HCT116 (cell line): ENCODE data around the gene DFFA. TPM values are rescaled to one million over a fixed set of nuclear protein-coding genes. Genes with fewer than 3 reads are reported as not detected.
"Not testable (repeated sequence)": the region's sequence is repeated elsewhere in the genome, so short reads cannot be mapped to it uniquely, and the experiment has no call there.

Experiments used
- ATAC-seq: fragments of 200-7000 bp; cut with Tn5 transposase; 2 replicates; pipeline ENCODE4 v1.9.1; 2020; ENCODE audit warnings: mild to moderate bottlenecking, moderate library complexity
- BruUV-seq: library from RNA; stranded (reverse); fragments of 400-500 nt; replicated peaks from 2 replicates; lab custom pipeline; 2021; lab: Mats Ljungman, UMichigan
- CTCF ChIA-PET: fragments of 300-600 bp; sonication (Branson Sonifier 250); formaldehyde crosslinking; loops from one replicate; lab custom pipeline; 2021; ENCODE audit warnings: antibody characterized with exemption; lab: Charles Lee
- POLR2A ChIA-PET: fragments of 300-600, 350-600 bp; sonication (Branson Sonifier 250); formaldehyde crosslinking; loops from one replicate; lab custom pipeline; 2021; ENCODE audit warnings: antibody characterized with exemption; lab: Charles Lee
- RAD21 ChIA-PET, 2 experiments: fragments of 300-600 bp; sonication (Branson Sonifier 250); formaldehyde crosslinking; loops; one replicate each; lab custom pipeline; 2023; ENCODE audit warnings: low total read pairs in 2 of 2; ENCODE audit not compliant: uncharacterized antibody in 2 of 2, unreplicated experiment in 2 of 2, low non-redundant PET in 1 of 2; lab: Charles Lee
- DNase-seq: peaks from one replicate; pipeline ENCODE4 v3.0.0-alpha.2; 2010; ENCODE audit warnings: low read depth, low spot score
- H2AFZ ChIP-seq: fragments of 200-600 bp; shearing (Covaris generic), sonication (generic); 2 replicates; pipeline ENCODE4 v1.6.1; 2017; ENCODE audit warnings: low read depth, mixed run types, mixed read lengths, antibody characterized with exemption, low read length; ENCODE audit not compliant: poor library complexity, severe bottlenecking
- H3K27ac ChIP-seq: 2 replicates; pipeline ENCODE4 v1.5.1; 2012; ENCODE audit warnings: low read depth, low read length
- H3K27me3 ChIP-seq: fragments of 200-600 bp; sonication (generic); 2 replicates; pipeline ENCODE4 v1.6.1; 2016; ENCODE audit warnings: mixed run types, low read length, mixed read lengths; ENCODE audit not compliant: insufficient read depth
- H3K36me3 ChIP-seq, 2 experiments: fragments of 200-500 bp in 1 of 2; fragments of 200-600 bp in 1 of 2; sonication (Bioruptor generic) in 1 of 2; sonication (generic) in 1 of 2; 2 replicates each; pipeline versions ENCODE4 v1.5.1 to v1.6.1; 2014 to 2016; ENCODE audit warnings: low read length in 2 of 2, inconsistent platforms in 1 of 2, mixed read lengths in 1 of 2, mixed run types in 1 of 2; ENCODE audit not compliant: insufficient read depth in 2 of 2, control insufficient read depth in 1 of 2
- H3K4me1 ChIP-seq, 2 experiments: fragments of 200-600 bp in 1 of 2; sonication (generic) in 1 of 2; 2 replicates each; pipeline versions ENCODE4 v1.5.1 to v1.6.1; 2012 to 2017; ENCODE audit warnings: low read length in 2 of 2, inconsistent platforms in 1 of 2, mild to moderate bottlenecking in 1 of 2, mixed read lengths in 1 of 2, mixed run types in 1 of 2, moderate library complexity in 1 of 2; ENCODE audit not compliant: insufficient read depth in 2 of 2, control insufficient read depth in 1 of 2
- H3K4me2 ChIP-seq: fragments of 200-600 bp; sonication (generic); 2 replicates; pipeline ENCODE4 v1.6.1; 2017; ENCODE audit warnings: mixed run types, low read length, mixed read lengths
- H3K4me3 ChIP-seq, 2 experiments: fragments of 200-600 bp in 1 of 2; sonication (generic) in 1 of 2; replicated peaks in 1 of 2; 2 replicates each; pipeline ENCODE4 v1.5.1; 2011 to 2016; ENCODE audit warnings: low read length in 2 of 2, control low read depth in 1 of 2, low read depth in 1 of 2, mild to moderate bottlenecking in 1 of 2, mixed read lengths in 1 of 2, mixed run types in 1 of 2
- H3K79me2 ChIP-seq: fragments of 200-600 bp; sonication (generic); 2 replicates; pipeline ENCODE4 v1.6.1; 2017; ENCODE audit warnings: mild to moderate bottlenecking, mixed run types, low read length, moderate library complexity, mixed read lengths; ENCODE audit not compliant: insufficient read depth
- H3K9ac ChIP-seq: fragments of 200-600 bp; sonication (generic); 2 replicates; pipeline ENCODE4 v1.6.1; 2016; ENCODE audit warnings: low read length, mixed read lengths
- H3K9me2 ChIP-seq: fragments of 200-600 bp; sonication (generic), shearing (Covaris generic); 2 replicates; pipeline ENCODE4 v1.6.1; 2017; ENCODE audit warnings: mixed run types, mild to moderate bottlenecking, moderate library complexity; ENCODE audit not compliant: insufficient read depth
- H3K9me3 ChIP-seq, 2 experiments: fragments of 200-500 bp in 1 of 2; fragments of 200-600 bp in 1 of 2; sonication (Bioruptor generic) in 1 of 2; sonication (generic) in 1 of 2; 2 replicates each; pipeline ENCODE4 v1.6.1; 2014 to 2017; ENCODE audit warnings: low read length in 2 of 2, mixed read lengths in 2 of 2, inconsistent platforms in 1 of 2, low read depth in 1 of 2, mild to moderate bottlenecking in 1 of 2, mixed run types in 1 of 2, moderate library complexity in 1 of 2; ENCODE audit not compliant: control insufficient read depth in 1 of 2, insufficient read depth in 1 of 2
- H4K20me1 ChIP-seq: fragments of 200-600 bp; sonication (generic), shearing (Covaris generic); 2 replicates; pipeline ENCODE4 v1.6.1; 2017; ENCODE audit warnings: mixed run types, mild to moderate bottlenecking, moderate library complexity; ENCODE audit not compliant: insufficient read depth
- CEBPB ChIP-seq: IDR thresholded peaks from 2 replicates; pipeline ENCODE4 v1.6.1; 2012; ENCODE audit warnings: low read depth
- ELF1 ChIP-seq: IDR thresholded peaks from 2 replicates; pipeline ENCODE4 v1.6.1; 2012; ENCODE audit warnings: low read depth, borderline replicate concordance
- EZH2phosphoT487 ChIP-seq: fragments of 200-600 bp; IDR thresholded peaks from 2 replicates; pipeline ENCODE4 v1.6.1; 2018; ENCODE audit warnings: antibody characterized with exemption, borderline replicate concordance
- FOSL1 ChIP-seq: IDR thresholded peaks from 2 replicates; pipeline ENCODE4 v1.6.1; 2012; ENCODE audit warnings: low read depth
- JUND ChIP-seq: IDR thresholded peaks from 2 replicates; pipeline ENCODE4 v1.6.1; 2012
- POLR2A ChIP-seq: IDR thresholded peaks from 2 replicates; pipeline ENCODE4 v1.7.0; 2011; ENCODE audit warnings: borderline replicate concordance; ENCODE audit not compliant: insufficient read depth, insufficient read length; ENCODE audit errors: extremely low read depth
- RAD21 ChIP-seq: IDR thresholded peaks from 2 replicates; pipeline ENCODE4 v1.6.1; 2012; ENCODE audit warnings: low read depth, mild to moderate bottlenecking
- TCF7L2 ChIP-seq: IDR thresholded peaks from 2 replicates; pipeline ENCODE4 v1.7.0; 2011; ENCODE audit warnings: borderline replicate concordance, inconsistent platforms; ENCODE audit not compliant: insufficient read depth, insufficient read length; ENCODE audit errors: extremely low read depth
- YY1 ChIP-seq: IDR thresholded peaks from 2 replicates; pipeline ENCODE4 v1.6.1; 2011; ENCODE audit warnings: low read length, low read depth, moderate library complexity, mild to moderate bottlenecking; ENCODE audit not compliant: insufficient replicate concordance; ENCODE audit errors: extremely low read depth
- intact Hi-C: fragments of 100-400 bp; cut with micrococcal nuclease; formaldehyde crosslinking; loops from 2 replicates; pipeline ENCODE4 v1.10.0; 2022
- total RNA-seq: library from RNA; stranded (reverse); gene quantifications from one replicate; pipeline ENCODE4 v1.2.1, GENCODE V29; 2021; ENCODE audit not compliant: unreplicated experiment
- TF ChIP-seq, protein P1 (sequence below): IDR thresholded peaks from 2 replicates; pipeline ENCODE4 v1.6.1; 2012
- TF ChIP-seq, protein P2 (sequence below): IDR thresholded peaks from 2 replicates; pipeline ENCODE4 v1.6.1; 2011; ENCODE audit warnings: mild to moderate bottlenecking, low read length, moderate library complexity; ENCODE audit not compliant: insufficient replicate concordance; ENCODE audit errors: extremely low read depth
- TF ChIP-seq, protein P3 (sequence below): IDR thresholded peaks from 2 replicates; pipeline ENCODE4 v1.6.1; 2012; ENCODE audit warnings: low read depth

DFFA gene
- total RNA-seq, 1 experiment from 2014 or later: 67.7 TPM

DNA sequence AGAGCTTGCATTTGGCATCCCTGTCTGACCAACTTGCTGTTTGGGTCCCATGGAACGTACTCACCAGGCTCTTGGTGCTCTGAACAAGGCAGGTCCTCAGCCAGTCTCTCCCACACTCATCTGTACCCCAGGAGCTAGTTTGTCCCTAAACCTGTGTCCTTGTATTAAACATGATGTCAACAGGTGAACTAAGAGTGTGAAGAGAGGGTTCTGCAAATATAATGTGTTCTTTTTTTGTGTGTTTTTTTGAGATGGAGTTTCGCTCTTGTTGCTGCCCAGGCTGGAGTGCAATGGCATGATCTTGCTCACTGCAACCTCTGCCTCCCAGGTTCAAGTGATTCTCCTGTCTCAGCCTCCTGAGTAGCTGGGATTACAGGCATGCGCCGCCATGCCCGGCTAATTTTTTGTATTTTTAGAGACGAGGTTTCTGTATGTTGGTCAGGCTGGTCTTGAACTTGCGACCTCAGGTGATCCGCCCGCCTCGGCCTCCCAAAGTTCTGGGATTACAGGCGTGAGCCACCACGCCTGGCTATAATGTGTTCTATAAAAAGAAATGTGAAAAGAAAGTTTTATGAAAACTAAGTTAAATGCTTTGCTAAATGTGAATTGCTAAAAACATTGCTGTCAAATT, 33.8 kb upstream of the DFFA start:
- H3K4me3 ChIP-seq, H3K9me2 ChIP-seq, H3K36me3 ChIP-seq, POLR2A ChIA-PET, H4K20me1 ChIP-seq, DNase-seq, ATAC-seq, RAD21 ChIA-PET, H3K9ac ChIP-seq, H3K9me3 ChIP-seq, H3K27me3 ChIP-seq, H3K27ac ChIP-seq, H2AFZ ChIP-seq, H3K4me2 ChIP-seq, BruUV-seq: not testable (repeated sequence)
- CTCF ChIA-PET: interaction anchor here (1.7 to 2.6 kb wide), 3 partner anchors 12 to 403 kb away, joined by 8 to 18 read pairs (median 9); no protein-coding TSS in a partner anchor
- intact Hi-C loops: loop anchor here (5.0 kb wide), 1 partner anchor 456 kb away; no protein-coding TSS in a partner anchor
- peaks cover 14 to 26% of the 10 kb centered on the region in 2 experiments for H3K4me1 ChIP-seq
- peaks cover 68% of the 10 kb centered on the region for H3K79me2 ChIP-seq

GRCh38 chr1:10504249-10504648, 31.9 kb upstream of the DFFA start:
- DNase-seq: no peak
- Histone ChIP-seq H3K9me2 (no peaks in the 10 kb centered on the region), H3K4me2 (no peak overlapping the region), H3K27ac (no peak overlapping the region), H3K9ac (no peak overlapping the region), H3K79me2 (peaks cover 61% of the 10 kb centered on the region), H3K4me1 (peaks cover 0 to 7% of the 10 kb centered on the region in 2 experiments; a peak in 1 of 4 replicates), H3K27me3 (no peaks in the 10 kb centered on the region), H3K4me3 (no peak overlapping the region), H3K9me3 (no peaks in the 10 kb centered on the region), H4K20me1 (no peaks in the 10 kb centered on the region), H3K36me3 (no peaks in the 10 kb centered on the region), H2AFZ (no peak overlapping the region)
- ChIA-PET RAD21 (no interaction called here), POLR2A (no interaction called here), CTCF (interaction anchor here (2.2 kb wide), 1 partner anchor 10 kb away, joined by 13 read pairs; no protein-coding TSS in a partner anchor)
- no TSS peak for BruUV-seq
- no peak for ATAC-seq
- intact Hi-C loops: no loop called here
- TF ChIP-seq JUND (no peak), CEBPB (no peak), EZH2phosphoT487 (no peak), RAD21 (no peak), FOSL1 (no peak), POLR2A (no peak), ELF1 (no peak), YY1 (no peak), TCF7L2 (no peak)
- TF ChIP-seq, protein P1, sequence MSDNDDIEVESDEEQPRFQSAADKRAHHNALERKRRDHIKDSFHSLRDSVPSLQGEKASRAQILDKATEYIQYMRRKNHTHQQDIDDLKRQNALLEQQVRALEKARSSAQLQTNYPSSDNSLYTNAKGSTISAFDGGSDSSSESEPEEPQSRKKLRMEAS: no peak
- TF ChIP-seq, protein P2, sequence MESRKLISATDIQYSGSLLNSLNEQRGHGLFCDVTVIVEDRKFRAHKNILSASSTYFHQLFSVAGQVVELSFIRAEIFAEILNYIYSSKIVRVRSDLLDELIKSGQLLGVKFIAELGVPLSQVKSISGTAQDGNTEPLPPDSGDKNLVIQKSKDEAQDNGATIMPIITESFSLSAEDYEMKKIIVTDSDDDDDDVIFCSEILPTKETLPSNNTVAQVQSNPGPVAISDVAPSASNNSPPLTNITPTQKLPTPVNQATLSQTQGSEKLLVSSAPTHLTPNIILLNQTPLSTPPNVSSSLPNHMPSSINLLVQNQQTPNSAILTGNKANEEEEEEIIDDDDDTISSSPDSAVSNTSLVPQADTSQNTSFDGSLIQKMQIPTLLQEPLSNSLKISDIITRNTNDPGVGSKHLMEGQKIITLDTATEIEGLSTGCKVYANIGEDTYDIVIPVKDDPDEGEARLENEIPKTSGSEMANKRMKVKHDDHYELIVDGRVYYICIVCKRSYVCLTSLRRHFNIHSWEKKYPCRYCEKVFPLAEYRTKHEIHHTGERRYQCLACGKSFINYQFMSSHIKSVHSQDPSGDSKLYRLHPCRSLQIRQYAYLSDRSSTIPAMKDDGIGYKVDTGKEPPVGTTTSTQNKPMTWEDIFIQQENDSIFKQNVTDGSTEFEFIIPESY: no peak
- TF ChIP-seq, protein P3, sequence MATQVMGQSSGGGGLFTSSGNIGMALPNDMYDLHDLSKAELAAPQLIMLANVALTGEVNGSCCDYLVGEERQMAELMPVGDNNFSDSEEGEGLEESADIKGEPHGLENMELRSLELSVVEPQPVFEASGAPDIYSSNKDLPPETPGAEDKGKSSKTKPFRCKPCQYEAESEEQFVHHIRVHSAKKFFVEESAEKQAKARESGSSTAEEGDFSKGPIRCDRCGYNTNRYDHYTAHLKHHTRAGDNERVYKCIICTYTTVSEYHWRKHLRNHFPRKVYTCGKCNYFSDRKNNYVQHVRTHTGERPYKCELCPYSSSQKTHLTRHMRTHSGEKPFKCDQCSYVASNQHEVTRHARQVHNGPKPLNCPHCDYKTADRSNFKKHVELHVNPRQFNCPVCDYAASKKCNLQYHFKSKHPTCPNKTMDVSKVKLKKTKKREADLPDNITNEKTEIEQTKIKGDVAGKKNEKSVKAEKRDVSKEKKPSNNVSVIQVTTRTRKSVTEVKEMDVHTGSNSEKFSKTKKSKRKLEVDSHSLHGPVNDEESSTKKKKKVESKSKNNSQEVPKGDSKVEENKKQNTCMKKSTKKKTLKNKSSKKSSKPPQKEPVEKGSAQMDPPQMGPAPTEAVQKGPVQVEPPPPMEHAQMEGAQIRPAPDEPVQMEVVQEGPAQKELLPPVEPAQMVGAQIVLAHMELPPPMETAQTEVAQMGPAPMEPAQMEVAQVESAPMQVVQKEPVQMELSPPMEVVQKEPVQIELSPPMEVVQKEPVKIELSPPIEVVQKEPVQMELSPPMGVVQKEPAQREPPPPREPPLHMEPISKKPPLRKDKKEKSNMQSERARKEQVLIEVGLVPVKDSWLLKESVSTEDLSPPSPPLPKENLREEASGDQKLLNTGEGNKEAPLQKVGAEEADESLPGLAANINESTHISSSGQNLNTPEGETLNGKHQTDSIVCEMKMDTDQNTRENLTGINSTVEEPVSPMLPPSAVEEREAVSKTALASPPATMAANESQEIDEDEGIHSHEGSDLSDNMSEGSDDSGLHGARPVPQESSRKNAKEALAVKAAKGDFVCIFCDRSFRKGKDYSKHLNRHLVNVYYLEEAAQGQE: no peak
